ENCODE data around the gene SCAPER.
A peak's percentile ranks its signal among the peaks of the same experiment; 100 is the strongest.
"Not testable (repeated sequence)": the region's sequence is repeated elsewhere in the genome, so short reads cannot be mapped to it uniquely, and the experiment has no call there.

SCAPER gene

GRCh38 chr15:76328106-76328696 lies 576.9 kb downstream of the SCAPER start:
- no peak for DNase-seq (ENCODE audit: low read depth in 2 of 3, low spot score in 2 of 3)

- DNase-seq (ENCODE audit: low read depth in 2 of 3, low spot score in 2 of 3): no peak
Measured at GRCh38 chr15:76327191-76328105, 577.7 kb downstream of the SCAPER start.

- no peak for DNase-seq (ENCODE audit: low read depth in 2 of 3, low spot score in 2 of 3)
Measured at GRCh38 chr15:76325704-76326103, 579.4 kb downstream of the SCAPER start.

GRCh38 chr15:76324066-76324465 lies 581.1 kb downstream of the SCAPER start:
- no peak for DNase-seq (ENCODE audit: low read depth in 2 of 3, low spot score in 2 of 3)

GRCh38 chr15:76321602-76322001 lies 583.5 kb downstream of the SCAPER start:
- DNase-seq (ENCODE audit: low read depth in 2 of 3, low spot score in 2 of 3): no peak

GRCh38 chr15:76321171-76321570 lies 584.0 kb downstream of the SCAPER start:
- DNase-seq (ENCODE audit: low read depth in 2 of 3, low spot score in 2 of 3): no peak

GRCh38 chr15:76320012-76320411 lies 585.1 kb downstream of the SCAPER start:
- DNase-seq (ENCODE audit: low read depth in 2 of 3, low spot score in 2 of 3): no peak

- no peak for DNase-seq (ENCODE audit: low read depth in 2 of 3, low spot score in 2 of 3)
Measured at GRCh38 chr15:76313731-76314130, 591.4 kb downstream of the SCAPER start.

- DNase-seq (ENCODE audit: low read depth in 2 of 3, low spot score in 2 of 3): not testable (repeated sequence)
Measured at GRCh38 chr15:76313175-76313567, 592.0 kb downstream of the SCAPER start.

- no peak for DNase-seq (ENCODE audit: low read depth in 2 of 3, low spot score in 2 of 3)
Measured at GRCh38 chr15:76312540-76313174, 592.5 kb downstream of the SCAPER start.

GRCh38 chr15:76311100-76311953 lies 593.8 kb downstream of the SCAPER start, which contains the start of gene ETFA:
ETFA (minus strand) TSS chr15:76311469; CDS start chr15:76311388, 81 bp downstream.
- peak; percentile 86 to 92 (median 88) for DNase-seq (ENCODE audit: low read depth in 2 of 3, low spot score in 2 of 3)

GRCh38 chr15:76310475-76311099 lies 594.6 kb downstream of the SCAPER start:
- peak in 1 of 3 experiments; percentile 10 for DNase-seq (ENCODE audit: low read depth in 2 of 3, low spot score in 2 of 3)

GRCh38 chr15:76309601-76310330 lies 595.4 kb downstream of the SCAPER start:
- DNase-seq (ENCODE audit: low read depth in 2 of 3, low spot score in 2 of 3): no peak

GRCh38 chr15:76303909-76304308 lies 601.2 kb downstream of the SCAPER start:
- DNase-seq (ENCODE audit: low read depth in 2 of 3, low spot score in 2 of 3): no peak

GRCh38 chr15:76299786-76300185 lies 605.4 kb downstream of the SCAPER start:
- no peak for DNase-seq (ENCODE audit: low read depth in 2 of 3, low spot score in 2 of 3)

GRCh38 chr15:76298986-76299385 lies 606.2 kb downstream of the SCAPER start:
- DNase-seq (ENCODE audit: low read depth in 2 of 3, low spot score in 2 of 3): no peak

GRCh38 chr15:76297951-76298350 lies 607.2 kb downstream of the SCAPER start:
- not testable (repeated sequence) for DNase-seq (ENCODE audit: low read depth in 2 of 3, low spot score in 2 of 3)

All from activated CD8-positive, alpha-beta memory T cell treated with anti-CD3 and anti-CD28 coated beads for 48 hours (primary cell).